Left ventricle myocardium superior (tissue), 1 donor: ENCODE results near the gene VSIR. TPM values are rescaled to one million over a fixed set of nuclear protein-coding genes. Genes with fewer than 3 reads are reported as not detected.

Experiments used
- ATAC-seq: fragments of 200-7000 bp; cut with Tn5 transposase; one replicate; pipeline ENCODE4 v1.9.1; 2020; ENCODE audit warnings: mild to moderate bottlenecking, moderate library complexity
- DNase-seq: peaks from one replicate; pipeline ENCODE4 v3.0.0-alpha.2; 2020
- intact Hi-C: fragments of 100-400 bp; cut with micrococcal nuclease; formaldehyde crosslinking; loops from one replicate; pipeline ENCODE4 v1.11.0; 2022
- total RNA-seq: library from RNA; stranded (reverse); fragmentation: NEBNext Ultra II Directional; extraction: Animal tissue kit (Norgen Biotek cat#: 25700); gene quantifications from one replicate; pipeline ENCODE4 v1.2.1, GENCODE V29; 2021
- donor health status: DM: no; HTN: yes; CAD: no; lungs with severe emphysema.

The VSIR gene
- total RNA-seq, 1 donor from 2014 or later: 127 TPM

GRCh38 chr10:71739358-71739900 is 33.9 kb downstream of the VSIR start:
- intact Hi-C loops: no loop called here
- DNase-seq: no peak
- ATAC-seq: no peak

GRCh38 chr10:71737834-71738197 is 35.5 kb downstream of the VSIR start:
- DNase-seq (peak; percentile 5), ATAC-seq (no peak)
- intact Hi-C loops: no loop called here

GRCh38 chr10:71737001-71737833 is 36.1 kb downstream of the VSIR start:
- intact Hi-C loops: no loop called here
- DNase-seq (no peak), ATAC-seq (no peak)

GRCh38 chr10:71736570-71736952 is 36.8 kb downstream of the VSIR start:
- ATAC-seq: no peak
- intact Hi-C loops: no loop called here
- no peak for DNase-seq

- intact Hi-C loops: no loop called here
- peak; percentile 24 for ATAC-seq
- DNase-seq: no peak
These were observed 37.4 kb downstream of the VSIR start for GRCh38 chr10:71735709-71736569.

GRCh38 chr10:71734797-71735196 is 38.5 kb downstream of the VSIR start:
- ATAC-seq: no peak
- intact Hi-C loops: no loop called here
- DNase-seq: no peak

GRCh38 chr10:71731791-71732190 is 41.5 kb downstream of the VSIR start:
- DNase-seq (no peak), ATAC-seq (no peak)
- intact Hi-C loops: no loop called here

GRCh38 chr10:71729161-71729636 is 44.1 kb downstream of the VSIR start:
- peak; percentile 51 for ATAC-seq
- peak; percentile 74 for DNase-seq
- intact Hi-C loops: no loop called here

- peak; percentile 76 for DNase-seq
- ATAC-seq: peak; percentile 83
- intact Hi-C loops: no loop called here
These were observed 45.3 kb downstream of the VSIR start for GRCh38 chr10:71727738-71728737.

- no peak for DNase-seq
- intact Hi-C loops: no loop called here
- peak; percentile 5 for ATAC-seq
These were observed 46.1 kb downstream of the VSIR start for GRCh38 chr10:71727105-71727737.

GRCh38 chr10:71726580-71727104 is 46.7 kb downstream of the VSIR start:
- intact Hi-C loops: no loop called here
- no peak for DNase-seq
- ATAC-seq: no peak

- ATAC-seq (no peak), DNase-seq (no peak)
- intact Hi-C loops: no loop called here
These were observed 47.2 kb downstream of the VSIR start for GRCh38 chr10:71725998-71726579.

GRCh38 chr10:71725249-71725648 is 48.1 kb downstream of the VSIR start:
- intact Hi-C loops: no loop called here
- no peak for DNase-seq

GRCh38 chr10:71724539-71724938 is 48.8 kb downstream of the VSIR start:
- DNase-seq (no peak), ATAC-seq (no peak)
- intact Hi-C loops: no loop called here

More at GRCh38 chr10:71725249-71725648, 48.1 kb downstream of the VSIR start:
- no peak for ATAC-seq

GRCh38 chr10:71723311-71723710 is 50.0 kb downstream of the VSIR start:
- intact Hi-C loops: no loop called here
- DNase-seq: no peak

GRCh38 chr10:71722849-71723248 is 50.5 kb downstream of the VSIR start:
- no peak for ATAC-seq
- no peak for DNase-seq
- intact Hi-C loops: no loop called here

More at GRCh38 chr10:71723311-71723710, 50.0 kb downstream of the VSIR start:
- no peak for ATAC-seq

GRCh38 chr10:71721313-71721712 is 52.0 kb downstream of the VSIR start:
- ATAC-seq: no peak
- no peak for DNase-seq
- intact Hi-C loops: no loop called here

GRCh38 chr10:71720288-71720687 is 53.0 kb downstream of the VSIR start:
- intact Hi-C loops: no loop called here
- no peak for DNase-seq
- no peak for ATAC-seq
